Measurements from ENCODE around the gene TMEM17.
A peak's percentile ranks its signal among the peaks of the same experiment; 100 is the strongest.

TMEM17 gene

DNA sequence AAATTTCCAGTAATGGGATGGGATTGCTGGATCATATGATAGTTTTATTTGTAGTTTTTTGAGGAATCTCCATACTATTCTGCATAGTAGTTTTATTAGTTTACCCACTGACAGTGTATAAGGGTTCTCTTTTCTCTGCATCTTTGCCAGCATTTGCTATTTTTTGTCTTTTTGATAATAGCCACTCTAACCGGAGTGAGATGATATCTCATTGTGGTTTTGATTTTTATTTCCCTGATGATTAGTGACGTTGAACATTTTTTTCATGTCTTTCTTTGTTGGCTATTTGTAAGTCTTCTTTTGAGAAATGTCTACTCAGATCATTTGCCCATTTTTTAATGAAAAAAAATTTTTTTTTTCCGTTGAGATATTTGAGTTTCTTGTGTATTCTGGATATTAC is 26.1 kb downstream of the TMEM17 start:
- TF ChIP-seq, protein P1, sequence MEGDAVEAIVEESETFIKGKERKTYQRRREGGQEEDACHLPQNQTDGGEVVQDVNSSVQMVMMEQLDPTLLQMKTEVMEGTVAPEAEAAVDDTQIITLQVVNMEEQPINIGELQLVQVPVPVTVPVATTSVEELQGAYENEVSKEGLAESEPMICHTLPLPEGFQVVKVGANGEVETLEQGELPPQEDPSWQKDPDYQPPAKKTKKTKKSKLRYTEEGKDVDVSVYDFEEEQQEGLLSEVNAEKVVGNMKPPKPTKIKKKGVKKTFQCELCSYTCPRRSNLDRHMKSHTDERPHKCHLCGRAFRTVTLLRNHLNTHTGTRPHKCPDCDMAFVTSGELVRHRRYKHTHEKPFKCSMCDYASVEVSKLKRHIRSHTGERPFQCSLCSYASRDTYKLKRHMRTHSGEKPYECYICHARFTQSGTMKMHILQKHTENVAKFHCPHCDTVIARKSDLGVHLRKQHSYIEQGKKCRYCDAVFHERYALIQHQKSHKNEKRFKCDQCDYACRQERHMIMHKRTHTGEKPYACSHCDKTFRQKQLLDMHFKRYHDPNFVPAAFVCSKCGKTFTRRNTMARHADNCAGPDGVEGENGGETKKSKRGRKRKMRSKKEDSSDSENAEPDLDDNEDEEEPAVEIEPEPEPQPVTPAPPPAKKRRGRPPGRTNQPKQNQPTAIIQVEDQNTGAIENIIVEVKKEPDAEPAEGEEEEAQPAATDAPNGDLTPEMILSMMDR (conservative IDR thresholded peaks at IDR 0.05; ENCODE audit: low read length): no peak
- DNase-seq (ENCODE audit: low read depth): no peak
- no peak overlapping the region for H3K4me3 ChIP-seq (ENCODE audit: low read length)

DNA sequence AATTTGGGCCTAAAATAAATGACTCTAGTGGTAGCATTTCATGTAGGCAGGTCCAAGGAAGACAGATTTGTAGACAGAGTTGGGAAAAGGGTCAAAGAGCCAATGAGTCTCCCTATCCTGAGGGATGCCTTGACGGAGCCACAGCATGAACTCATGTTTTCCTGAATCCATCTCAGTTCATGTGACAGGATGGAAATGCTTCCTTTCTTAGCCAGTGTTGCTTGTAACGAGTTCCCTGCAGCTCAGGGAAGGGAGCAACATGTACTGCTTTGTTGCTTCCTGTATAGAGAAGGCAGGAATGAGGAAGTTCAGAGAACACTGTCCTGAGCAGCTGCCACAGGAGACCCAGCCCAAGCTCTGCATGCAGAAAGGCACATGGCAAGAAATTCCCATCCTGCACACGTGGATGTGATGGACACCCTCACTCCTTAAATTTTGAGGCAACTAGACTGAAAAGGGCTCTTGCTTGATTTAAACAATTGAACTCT is 27.9 kb downstream of the TMEM17 start:
- TF ChIP-seq, protein P1 (conservative IDR thresholded peaks at IDR 0.05; ENCODE audit: low read length): no peak
- peak; percentile 50 for DNase-seq (ENCODE audit: low read depth)
- H3K4me3 ChIP-seq (ENCODE audit: low read length): no peak overlapping the region

DNA sequence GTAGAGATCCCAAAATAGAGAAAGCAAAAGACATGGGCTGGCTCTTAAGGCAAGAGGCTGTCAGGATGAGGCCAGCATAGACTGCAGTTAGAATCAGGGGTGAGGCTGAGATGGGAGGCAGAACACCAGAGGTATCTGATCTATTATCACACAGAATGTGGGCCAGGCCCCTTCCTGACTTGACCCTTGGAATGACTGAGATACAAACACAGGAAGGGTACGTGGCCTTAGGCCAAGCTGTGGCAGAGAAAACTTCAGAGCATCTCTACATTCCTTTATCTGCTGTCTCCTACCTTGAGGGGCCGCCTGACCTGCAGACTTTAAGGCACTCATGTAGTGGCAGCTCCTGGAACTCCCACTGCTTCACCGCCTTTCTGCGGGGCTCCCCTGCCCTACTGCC is 28.4 kb downstream of the TMEM17 start:
- TF ChIP-seq, protein P1 (conservative IDR thresholded peaks at IDR 0.05; ENCODE audit: low read length): no peak

DNA sequence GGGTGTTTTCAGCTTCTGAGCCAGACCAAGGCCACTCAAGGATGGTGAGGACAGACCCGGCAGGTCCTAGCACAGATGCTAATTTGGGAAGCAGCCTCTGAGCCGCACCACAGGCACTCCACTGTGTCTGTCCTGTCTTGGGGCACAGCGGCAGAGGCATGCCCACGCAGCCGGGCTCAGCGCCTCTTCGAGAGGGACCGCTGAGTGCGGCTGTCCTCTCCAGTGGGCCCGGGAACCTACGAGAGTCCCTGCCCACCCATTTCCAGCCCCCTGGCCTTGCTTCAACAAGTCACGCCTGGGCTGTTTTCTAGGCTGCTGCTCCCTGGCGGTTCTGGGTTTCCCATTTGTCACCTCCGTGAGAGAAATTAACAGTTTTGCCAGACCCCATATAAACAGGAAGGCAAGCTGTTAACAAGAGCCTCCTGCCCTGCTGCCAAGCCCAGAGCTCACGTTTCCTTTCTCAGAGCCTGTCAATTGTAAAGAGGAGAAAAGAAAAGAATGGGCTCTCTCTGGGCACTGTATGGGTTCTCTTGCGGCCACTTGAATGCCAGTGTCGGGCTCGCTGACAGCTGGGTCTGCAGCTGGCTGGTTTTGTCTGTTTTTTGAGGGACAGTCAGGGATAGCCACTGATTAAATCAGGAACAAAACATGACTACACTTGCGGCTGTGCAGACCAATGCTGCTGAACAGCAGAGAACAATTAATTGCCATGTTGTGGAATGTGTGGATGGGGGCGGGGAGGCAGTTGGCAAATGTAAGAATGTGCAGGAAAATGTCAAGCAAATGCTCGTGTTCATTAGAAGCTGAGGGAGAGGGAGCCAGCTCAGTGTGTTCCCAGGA is 30.6 kb downstream of the TMEM17 start:
- TF ChIP-seq, protein P1 (conservative IDR thresholded peaks at IDR 0.05; ENCODE audit: low read length): no peak; the same call in 1 of the 2 replicates
- peak; percentile 82 for DNase-seq (ENCODE audit: low read depth)
- H3K4me3 ChIP-seq (ENCODE audit: low read length): 0 out of 2 replicates have a peak overlapping the region, but pooled peaks have one; percentile 8

More for the DNA sequence above, 28.4 kb downstream of the TMEM17 start:
- H3K4me3 ChIP-seq (ENCODE audit: low read length): no peak overlapping the region
- DNase-seq (ENCODE audit: low read depth): no peak

DNA sequence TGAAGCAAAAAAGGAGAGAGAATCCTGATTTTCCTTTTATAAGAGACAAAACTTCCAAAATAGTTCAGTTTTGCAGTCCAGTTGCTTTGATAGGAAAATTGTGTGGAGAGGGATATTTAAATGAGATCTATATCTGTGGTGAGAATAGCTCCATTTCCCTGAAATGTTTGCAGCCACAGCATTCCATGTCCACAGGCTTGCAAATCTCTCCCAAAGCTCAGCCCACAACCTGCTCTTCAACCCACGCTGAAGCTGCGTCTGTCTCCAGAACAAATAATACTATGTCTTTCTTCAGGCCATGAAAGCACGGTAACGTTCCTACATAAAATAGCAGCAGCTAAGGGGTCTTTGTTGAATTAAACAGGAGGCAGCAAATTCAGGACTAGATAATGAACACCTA is 31.8 kb downstream of the TMEM17 start:
- peak; percentile 57 for DNase-seq (ENCODE audit: low read depth)
- TF ChIP-seq, protein P1 (conservative IDR thresholded peaks at IDR 0.05; ENCODE audit: low read length): no peak

DNA sequence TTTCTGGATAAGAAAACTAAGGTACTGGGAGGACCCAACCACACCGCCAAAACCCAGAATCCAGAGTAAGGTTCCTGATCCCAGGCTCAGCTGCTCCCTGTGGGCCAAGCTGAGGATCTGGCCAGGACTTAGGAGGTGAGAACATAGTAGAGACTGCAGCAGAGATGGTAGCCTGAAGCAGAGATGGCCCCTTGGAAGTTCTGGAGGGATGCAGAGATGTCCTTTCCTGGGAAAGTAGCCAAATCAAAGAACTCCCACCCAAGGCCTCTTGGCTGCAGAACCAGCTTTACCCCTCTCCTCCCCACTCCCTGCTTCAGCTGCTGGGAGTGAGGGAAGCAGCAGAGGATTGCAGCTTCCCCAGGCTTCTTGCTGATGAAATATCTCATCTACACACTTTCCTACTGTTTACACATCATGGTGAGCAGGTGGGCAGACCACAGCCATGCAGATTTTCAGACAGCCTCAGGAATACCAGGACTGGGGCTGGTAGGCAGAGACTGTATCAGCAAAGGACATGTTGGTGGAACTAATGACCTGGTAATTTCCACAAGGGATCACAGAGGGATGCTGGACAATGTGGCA is 32.7 kb downstream of the TMEM17 start:
- TF ChIP-seq, protein P1 (conservative IDR thresholded peaks at IDR 0.05; ENCODE audit: low read length): no peak
- no peak for DNase-seq (ENCODE audit: low read depth)
- H3K4me3 ChIP-seq (ENCODE audit: low read length): no peak overlapping the region

More for the DNA sequence above, 31.8 kb downstream of the TMEM17 start:
- H3K4me3 ChIP-seq (ENCODE audit: low read length): no peak overlapping the region

Data from AG10803 (cell line).